HEK293 (cell line): ENCODE measurements around the gene C1QBP.

ENCODE experiments used
- BCL6B ChIP-seq: fragments of 450-650 bp; formaldehyde crosslinking; IDR thresholded peaks from 2 replicates; pipeline ENCODE4 v1.5.1; 2017; ENCODE audit warnings: missing biosample characterization, missing genetic modification characterization
- FEZF1 ChIP-seq: fragments of 450-650 bp; formaldehyde crosslinking; IDR thresholded peaks from 2 replicates; pipeline ENCODE4 v1.5.1; 2016; ENCODE audit warnings: missing biosample characterization, missing genetic modification characterization
- GLIS2 ChIP-seq: fragments of 450-650 bp; formaldehyde crosslinking; IDR thresholded peaks from 2 replicates; pipeline ENCODE4 v1.5.1; 2016; ENCODE audit warnings: missing biosample characterization, missing genetic modification characterization
- HOXA7 ChIP-seq: sonication (generic); formaldehyde crosslinking; IDR thresholded peaks from 2 replicates; pipeline ENCODE4 v1.8.1; 2022; ENCODE audit warnings: missing genetic modification reagents, borderline replicate concordance
- KLF17 ChIP-seq: fragments of 450-650 bp; formaldehyde crosslinking; IDR thresholded peaks from 2 replicates; pipeline ENCODE4 v1.5.1; 2016; ENCODE audit warnings: missing biosample characterization, missing genetic modification characterization
- KLF7 ChIP-seq: fragments of 450-650 bp; formaldehyde crosslinking; IDR thresholded peaks from 2 replicates; pipeline ENCODE4 v1.5.1; 2016; ENCODE audit warnings: missing biosample characterization, missing genetic modification characterization, borderline replicate concordance
- OVOL3 ChIP-seq: fragments of 450-650 bp; formaldehyde crosslinking; IDR thresholded peaks from 2 replicates; pipeline ENCODE4 v1.5.1; 2016; ENCODE audit warnings: missing biosample characterization, missing genetic modification characterization
- SCRT2 ChIP-seq: fragments of 450-650 bp; formaldehyde crosslinking; IDR thresholded peaks from 2 replicates; pipeline ENCODE4 v1.5.1; 2016; ENCODE audit warnings: missing biosample characterization, missing genetic modification characterization
- ZBTB1 ChIP-seq: fragments of 450-650 bp; formaldehyde crosslinking; IDR thresholded peaks from 2 replicates; pipeline ENCODE4 v1.5.1; 2016; ENCODE audit warnings: missing biosample characterization, missing genetic modification characterization
- ZBTB21 ChIP-seq: fragments of 450-650 bp; formaldehyde crosslinking; IDR thresholded peaks from 2 replicates; pipeline ENCODE4 v1.5.1; 2017; ENCODE audit warnings: missing biosample characterization, missing genetic modification characterization
- ZBTB6 ChIP-seq: fragments of 450-650 bp; formaldehyde crosslinking; IDR thresholded peaks from 2 replicates; pipeline ENCODE4 v1.5.1; 2017; ENCODE audit warnings: missing biosample characterization, missing genetic modification characterization
- ZBTB7A ChIP-seq: fragments of 450-650 bp; formaldehyde crosslinking; IDR thresholded peaks from 2 replicates; pipeline ENCODE4 v1.5.1; 2016; ENCODE audit warnings: low read depth, missing biosample characterization, missing genetic modification characterization
- ZNF211 ChIP-seq: fragments of 450-650 bp; formaldehyde crosslinking; IDR thresholded peaks from 2 replicates; pipeline ENCODE4 v1.5.1; 2016; ENCODE audit warnings: low read depth, missing biosample characterization, missing genetic modification characterization
- ZNF221 ChIP-seq: fragments of 450-650 bp; formaldehyde crosslinking; IDR thresholded peaks from 2 replicates; pipeline ENCODE4 v1.5.1; 2017; ENCODE audit warnings: missing biosample characterization, missing genetic modification characterization, borderline replicate concordance
- ZNF24 ChIP-seq: fragments of 450-650 bp; formaldehyde crosslinking; IDR thresholded peaks from 2 replicates; pipeline ENCODE4 v1.5.1; 2016; ENCODE audit warnings: missing biosample characterization, missing genetic modification characterization
- ZNF248 ChIP-seq: fragments of 450-650 bp; formaldehyde crosslinking; IDR thresholded peaks from 2 replicates; pipeline ENCODE4 v1.5.1; 2017; ENCODE audit warnings: missing biosample characterization, missing genetic modification characterization
- ZNF266 ChIP-seq: fragments of 450-650 bp; formaldehyde crosslinking; IDR thresholded peaks from 2 replicates; pipeline ENCODE4 v1.5.1; 2016; ENCODE audit warnings: missing biosample characterization, missing genetic modification characterization, low read depth
- ZNF302 ChIP-seq: fragments of 450-650 bp; formaldehyde crosslinking; IDR thresholded peaks from 2 replicates; pipeline ENCODE4 v1.5.1; 2016; ENCODE audit warnings: missing biosample characterization, missing genetic modification characterization, low read depth
- ZNF324 ChIP-seq: fragments of 450-650 bp; formaldehyde crosslinking; IDR thresholded peaks from 2 replicates; pipeline ENCODE4 v1.5.1; 2016; ENCODE audit warnings: missing biosample characterization, missing genetic modification characterization
- ZNF354C ChIP-seq: fragments of 450-650 bp; formaldehyde crosslinking; IDR thresholded peaks from 2 replicates; pipeline ENCODE4 v1.5.1; 2016; ENCODE audit warnings: missing biosample characterization, missing genetic modification characterization, low read depth, borderline replicate concordance
- ZNF394 ChIP-seq: fragments of 450-650 bp; formaldehyde crosslinking; IDR thresholded peaks from 2 replicates; pipeline ENCODE4 v1.5.1; 2016; ENCODE audit warnings: missing biosample characterization, missing genetic modification characterization, mild to moderate bottlenecking, moderate library complexity, borderline replicate concordance
- ZNF423 ChIP-seq: fragments of 450-650 bp; formaldehyde crosslinking; IDR thresholded peaks from 2 replicates; pipeline ENCODE4 v1.5.1; 2016; ENCODE audit warnings: missing biosample characterization, missing genetic modification characterization
- ZNF426 ChIP-seq: fragments of 450-650 bp; formaldehyde crosslinking; IDR thresholded peaks from 2 replicates; pipeline ENCODE4 v1.5.1; 2017; ENCODE audit warnings: missing biosample characterization, missing genetic modification characterization, mild to moderate bottlenecking, inconsistent platforms, moderate library complexity
- ZNF530 ChIP-seq: fragments of 450-650 bp; formaldehyde crosslinking; IDR thresholded peaks from 2 replicates; pipeline ENCODE4 v1.5.1; 2016; ENCODE audit warnings: low read depth, missing biosample characterization, missing genetic modification characterization
- ZNF544 ChIP-seq: fragments of 450-650 bp; formaldehyde crosslinking; IDR thresholded peaks from 2 replicates; pipeline ENCODE4 v1.5.0; 2017; ENCODE audit warnings: missing biosample characterization, missing genetic modification characterization
- ZNF561 ChIP-seq: fragments of 450-650 bp; IDR thresholded peaks from 2 replicates; pipeline ENCODE4 v1.5.1; 2018; ENCODE audit warnings: missing biosample characterization, missing genetic modification characterization, borderline replicate concordance
- ZNF654 ChIP-seq: fragments of 450-650 bp; formaldehyde crosslinking; IDR thresholded peaks from 2 replicates; pipeline ENCODE4 v1.5.1; 2016; ENCODE audit warnings: low read depth, missing biosample characterization, missing genetic modification characterization
- ZNF664 ChIP-seq: fragments of 450-650 bp; formaldehyde crosslinking; IDR thresholded peaks from 2 replicates; pipeline ENCODE4 v1.5.1; 2016; ENCODE audit warnings: missing biosample characterization, missing genetic modification characterization
- ZNF692 ChIP-seq: fragments of 450-650 bp; formaldehyde crosslinking; IDR thresholded peaks from 2 replicates; pipeline ENCODE4 v1.5.1; 2016; ENCODE audit warnings: missing biosample characterization, missing genetic modification characterization
- ZSCAN30 ChIP-seq: fragments of 450-650 bp; IDR thresholded peaks from 2 replicates; pipeline ENCODE4 v1.5.1; 2018; ENCODE audit warnings: missing biosample characterization, mild to moderate bottlenecking, missing genetic modification characterization, moderate library complexity
- TF ChIP-seq, protein P1 (sequence below): fragments of 450-650 bp; formaldehyde crosslinking; IDR thresholded peaks from 2 replicates; pipeline ENCODE4 v1.5.1; 2016; ENCODE audit warnings: missing biosample characterization, missing genetic modification characterization
- TF ChIP-seq, protein P2 (sequence below): fragments of 450-650 bp; formaldehyde crosslinking; IDR thresholded peaks from 2 replicates; pipeline ENCODE4 v1.5.1; 2016; ENCODE audit warnings: missing biosample characterization, missing genetic modification characterization, low read depth

Gene C1QBP

GRCh38 chr17:5485270-5486205 lies 46.6 kb upstream of the C1QBP start, which contains the start of gene DERL2 (continued):
- TF ChIP-seq ZBTB6 (tag by site-specific recombination): no peak
- TF ChIP-seq ZNF354C: no peak
- TF ChIP-seq ZNF266 (tag by site-specific recombination): no peak
- TF ChIP-seq ZNF561 (tag by site-specific recombination): no peak
- no peak for TF ChIP-seq ZNF248 (tag by site-specific recombination)
- no peak for TF ChIP-seq BCL6B (tag by site-specific recombination)
- peak; percentile 16; the same call in 1 of the 2 replicates for TF ChIP-seq ZNF692 (tag by site-specific recombination)
- TF ChIP-seq ZNF211 (tag by site-specific recombination): no peak
- no peak for TF ChIP-seq HOXA7
- TF ChIP-seq, protein P1, sequence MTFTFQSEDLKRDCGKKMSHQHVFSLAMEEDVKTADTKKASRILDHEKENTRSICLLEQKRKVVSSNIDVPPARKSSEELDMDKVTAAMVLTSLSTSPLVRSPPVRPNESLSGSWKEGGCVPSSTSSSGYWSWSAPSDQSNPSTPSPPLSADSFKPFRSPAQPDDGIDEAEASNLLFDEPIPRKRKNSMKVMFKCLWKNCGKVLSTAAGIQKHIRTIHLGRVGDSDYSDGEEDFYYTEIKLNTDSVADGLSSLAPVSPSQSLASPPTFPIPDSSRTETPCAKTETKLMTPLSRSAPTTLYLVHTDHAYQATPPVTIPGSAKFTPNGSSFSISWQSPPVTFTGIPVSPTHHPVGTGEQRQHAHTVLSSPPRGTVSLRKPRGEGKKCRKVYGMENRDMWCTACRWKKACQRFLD (tag by site-specific recombination): no peak
- no peak for TF ChIP-seq ZNF654 (tag by site-specific recombination)
- peak; percentile 78; the same call in 1 of the 2 replicates for TF ChIP-seq KLF17 (tag by site-specific recombination)
- no peak for TF ChIP-seq ZNF426 (tag by site-specific recombination)
- no peak for TF ChIP-seq ZBTB7A (tag by site-specific recombination)
- no peak for TF ChIP-seq ZNF530
- 0 out of 2 replicates have a peak, but pooled peaks have one; percentile 46 for TF ChIP-seq ZNF324 (tag by site-specific recombination)
- 0 out of 2 replicates have a peak, but pooled peaks have one; percentile 23 for TF ChIP-seq ZNF423 (tag by site-specific recombination)
- TF ChIP-seq ZNF664: no peak
- TF ChIP-seq ZNF394 (tag by site-specific recombination): peak; percentile 42; the same call in 1 of the 2 replicates
- no peak for TF ChIP-seq ZNF221 (tag by site-specific recombination)
- TF ChIP-seq ZSCAN30 (tag by site-specific recombination): no peak
- TF ChIP-seq ZNF544 (tag by site-specific recombination): no peak
- TF ChIP-seq ZNF302 (tag by site-specific recombination): no peak
- TF ChIP-seq OVOL3 (tag by site-specific recombination): no peak
- TF ChIP-seq ZBTB1 (tag by site-specific recombination): no peak
- TF ChIP-seq ZNF24: peak; percentile 68; the same call in 1 of the 2 replicates
- TF ChIP-seq KLF7 (tag by site-specific recombination): peak; percentile 38; the same call in 1 of the 2 replicates
- TF ChIP-seq FEZF1 (tag by site-specific recombination): no peak
- no peak for TF ChIP-seq SCRT2
- TF ChIP-seq, protein P2, sequence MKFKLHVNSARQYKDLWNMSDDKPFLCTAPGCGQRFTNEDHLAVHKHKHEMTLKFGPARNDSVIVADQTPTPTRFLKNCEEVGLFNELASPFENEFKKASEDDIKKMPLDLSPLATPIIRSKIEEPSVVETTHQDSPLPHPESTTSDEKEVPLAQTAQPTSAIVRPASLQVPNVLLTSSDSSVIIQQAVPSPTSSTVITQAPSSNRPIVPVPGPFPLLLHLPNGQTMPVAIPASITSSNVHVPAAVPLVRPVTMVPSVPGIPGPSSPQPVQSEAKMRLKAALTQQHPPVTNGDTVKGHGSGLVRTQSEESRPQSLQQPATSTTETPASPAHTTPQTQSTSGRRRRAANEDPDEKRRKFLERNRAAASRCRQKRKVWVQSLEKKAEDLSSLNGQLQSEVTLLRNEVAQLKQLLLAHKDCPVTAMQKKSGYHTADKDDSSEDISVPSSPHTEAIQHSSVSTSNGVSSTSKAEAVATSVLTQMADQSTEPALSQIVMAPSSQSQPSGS (tag by site-specific recombination): no peak
- peak; percentile 49; the same call in 1 of the 2 replicates for TF ChIP-seq ZBTB21 (tag by site-specific recombination)
- no peak for TF ChIP-seq GLIS2 (tag by site-specific recombination)
